GM12891 (cell line): ENCODE results near the gene CIAO3.

Experiments
- DNase-seq: peaks from one replicate; pipeline ENCODE4 v3.0.0; 2011; ENCODE audit warnings: low spot score; ENCODE audit not compliant: insufficient read length
- FAIRE-seq: peaks from 2 replicates; lab custom pipeline; 2011; peaks lifted over from hg19 to GRCh38; lab: Jason Lieb, UNC
- PAX5 ChIP-seq: IDR thresholded peaks from 2 replicates; pipeline ENCODE4 v1.6.1; 2011; ENCODE audit warnings: low read length, moderate library complexity, mild to moderate bottlenecking; ENCODE audit not compliant: insufficient read depth, severe bottlenecking
- POLR2A ChIP-seq: IDR thresholded peaks from 2 replicates; pipeline ENCODE4 v1.6.1; 2011; ENCODE audit warnings: low read depth, low read length, control low read depth
- POLR2AphosphoS5 ChIP-seq: IDR thresholded peaks from 2 replicates; pipeline ENCODE4 v1.6.1; 2011; ENCODE audit warnings: low read depth, low read length, control low read depth
- POU2F2 ChIP-seq: IDR thresholded peaks from 2 replicates; pipeline ENCODE4 v1.6.1; 2011; ENCODE audit warnings: low read depth, mild to moderate bottlenecking, control low read depth, low read length, moderate library complexity
- SPI1 ChIP-seq: IDR thresholded peaks from 2 replicates; pipeline ENCODE4 v1.6.1; 2011; ENCODE audit warnings: low read depth, low read length, control low read depth
- TAF1 ChIP-seq: IDR thresholded peaks from 2 replicates; pipeline ENCODE4 v1.6.1; 2011; ENCODE audit warnings: low read depth, low read length, control low read depth

Gene CIAO3

GRCh38 chr16:685967-686366, 54.8 kb downstream of the CIAO3 start:
- no peak for DNase-seq
- no peak for TF ChIP-seq TAF1
- no peak for TF ChIP-seq POU2F2
- no peak for TF ChIP-seq POLR2AphosphoS5
- TF ChIP-seq SPI1: no peak
- no peak for TF ChIP-seq POLR2A
- TF ChIP-seq PAX5: no peak
- FAIRE-seq: no peak

GRCh38 chr16:684961-685696, 55.7 kb downstream of the CIAO3 start:
- no peak for FAIRE-seq
- no peak for DNase-seq
- TF ChIP-seq SPI1 (no peak), TAF1 (no peak)

GRCh38 chr16:684071-684794, 56.6 kb downstream of the CIAO3 start, which contains the start of gene JMJD8:
Gene JMJD8 (minus strand): TSS chr16:684334. CDS start chr16:684319, 15 bp downstream.
- TF ChIP-seq POU2F2 (0 out of 2 replicates have a peak, but pooled peaks have one; percentile 33), POLR2A (peak; percentile 88), PAX5 (peak; percentile 83), POLR2AphosphoS5 (peak; percentile 62; the same call in 1 of the 2 replicates), TAF1 (peak; percentile 86), SPI1 (no peak)
- peak; percentile 100 for DNase-seq
- peak; percentile 100 for FAIRE-seq

- TF ChIP-seq POU2F2 (no peak), PAX5 (no peak), POLR2AphosphoS5 (no peak), SPI1 (no peak), TAF1 (no peak), POLR2A (no peak; the same call in 1 of the 2 replicates)
- FAIRE-seq (no peak), DNase-seq (no peak)
Observed at GRCh38 chr16:683396-684070, 57.3 kb downstream of the CIAO3 start.

- DNase-seq (no peak), FAIRE-seq (no peak)
- TF ChIP-seq POLR2AphosphoS5 (no peak), SPI1 (no peak), POLR2A (no peak), TAF1 (no peak), POU2F2 (no peak), PAX5 (no peak)
Observed at GRCh38 chr16:682493-683395, 58.1 kb downstream of the CIAO3 start.

GRCh38 chr16:681746-682427, 58.9 kb downstream of the CIAO3 start:
- no peak for FAIRE-seq
- no peak for TF ChIP-seq SPI1
- TF ChIP-seq TAF1: no peak
- 0 out of 2 replicates have a peak, but pooled peaks have one; percentile 16 for TF ChIP-seq POLR2A
- TF ChIP-seq POLR2AphosphoS5: no peak
- TF ChIP-seq POU2F2: no peak
- TF ChIP-seq PAX5: no peak
- DNase-seq: no peak

- FAIRE-seq: peak; percentile 41
- DNase-seq: no peak
Observed at GRCh38 chr16:680967-681745, 59.6 kb downstream of the CIAO3 start.

More at GRCh38 chr16:680967-681745, 59.6 kb downstream of the CIAO3 start:
- TF ChIP-seq TAF1 (no peak), POU2F2 (no peak), POLR2AphosphoS5 (no peak), POLR2A (no peak), SPI1 (no peak), PAX5 (no peak)
